GM12873 (cell line): Measurements from ENCODE around the gene SUMO3.

Experiments
- CTCF ChIP-seq: IDR thresholded peaks from 2 replicates; pipeline ENCODE4 v1.5.1; 2012; ENCODE audit warnings: low read depth, mild to moderate bottlenecking, moderate library complexity, low read length, control low read depth; ENCODE audit not compliant: insufficient read depth; ENCODE audit errors: missing control alignments

The SUMO3 gene

GRCh38 chr21:44834231-44834950, 16.5 kb upstream of the SUMO3 start:
- no peak for TF ChIP-seq CTCF

GRCh38 chr21:44833663-44834062, 15.8 kb upstream of the SUMO3 start:
- no peak for TF ChIP-seq CTCF

- TF ChIP-seq CTCF = no peak
Measured at GRCh38 chr21:44831227-44831860, 13.5 kb upstream of the SUMO3 start.

- TF ChIP-seq CTCF = no peak
Measured at GRCh38 chr21:44829507-44830092, 11.7 kb upstream of the SUMO3 start.

GRCh38 chr21:44828362-44829056, 10.6 kb upstream of the SUMO3 start:
- no peak for TF ChIP-seq CTCF

GRCh38 chr21:44823179-44823660, 5.4 kb upstream of the SUMO3 start:
- no peak for TF ChIP-seq CTCF
